Stomach (tissue), 9 donors: ENCODE results near the gene ITGB2. TPM values are rescaled to one million over a fixed set of nuclear protein-coding genes. Genes with fewer than 3 reads are reported as not detected.
A peak's percentile ranks its signal among the peaks of the same experiment; 100 is the strongest.

Experiments
- DNase-seq, 2 donors: peaks; one replicate each; pipeline versions ENCODE4 v3.0.0 to v3.0.0-alpha.2; 2013 to 2019
- H3K27ac ChIP-seq, 5 donors: fragments of 200-600 bp in 4 of 5; sonication (generic) in 4 of 5; one replicate each; pipeline ENCODE4 v1.5.1; 2013 to 2019; ENCODE audit warnings: mild to moderate bottlenecking in 1 of 5, moderate library complexity in 1 of 5
- H3K27me3 ChIP-seq, 3 donors: fragments of 200-600 bp; sonication (generic); one replicate each; pipeline ENCODE4 v1.5.1; 2017 to 2019; ENCODE audit warnings: mixed run types in 1 of 3
- H3K36me3 ChIP-seq, 4 donors: fragments of 200-600 bp; sonication (generic); 1 replicate in 3 of 4; 2 replicates in 1 of 4; pipeline ENCODE4 v1.5.1; 2016 to 2019
- H3K4me1 ChIP-seq, 4 donors: fragments of 200-600 bp; sonication (generic); one replicate each; pipeline ENCODE4 v1.5.1; 2016 to 2019
- H3K4me3 ChIP-seq, 4 donors: fragments of 200-600 bp; sonication (generic) in 3 of 4; one replicate each; pipeline ENCODE4 v1.5.1; 2016 to 2019; ENCODE audit warnings: mild to moderate bottlenecking in 1 of 4
- H3K9me3 ChIP-seq, 4 donors: fragments of 200-600 bp; sonication (generic); one replicate each; pipeline ENCODE4 v1.5.1; 2016 to 2019
- CTCF ChIP-seq, 7 experiments: fragments of 450-650 bp in 4 of 7; fragments of 200-600 bp in 3 of 7; sonication (generic) in 3 of 7; IDR thresholded peaks; one replicate each; pipeline ENCODE4 v1.5.1; 2016 to 2019; ENCODE audit warnings: antibody characterized with exemption in 7 of 7, control low read depth in 2 of 7, mild to moderate bottlenecking in 1 of 7
- EP300 ChIP-seq: sonication (generic); formaldehyde crosslinking; IDR thresholded peaks from one replicate; pipeline ENCODE4 v1.6.1; 2017; ENCODE audit warnings: antibody characterized with exemption
- POLR2A ChIP-seq, 4 donors: fragments of 450-650 bp; IDR thresholded peaks; one replicate each; pipeline ENCODE4 v1.6.1; 2016; ENCODE audit warnings: antibody characterized with exemption in 4 of 4, control low read depth in 2 of 4, mild to moderate bottlenecking in 1 of 4, moderate library complexity in 1 of 4
- POLR2AphosphoS5 ChIP-seq, 3 donors: sonication (generic); formaldehyde crosslinking; IDR thresholded peaks; one replicate each; pipeline ENCODE4 v1.6.1; 2016; ENCODE audit warnings: antibody characterized with exemption in 3 of 3
- WGBS, 5 donors: extraction: QIAGEN DNeasy Blood & Tissue Kit in 3 of 5; methylation state at CpG; one replicate each; pipeline versions ENCODE4 v1.1.5 to v1.1.7; 2013 to 2018; 5-methylcytosine and 5-hydroxymethylcytosine counted together
- intact Hi-C: fragments of 100-400 bp; cut with DNase I; formaldehyde crosslinking; loops from one replicate; pipeline ENCODE4 v1.15.1; 2023; ENCODE audit warnings: low total_unique reads
- polyA plus RNA-seq, 3 donors: library from polyadenylated mRNA; stranded (reverse); fragments of 200-250 nt; gene quantifications; one replicate each; pipeline ENCODE4 v1.2.3, GENCODE V29; 2013
- total RNA-seq, 5 donors: library from RNA; depleted of rRNA; stranded (reverse); fragments of >200 nt; gene quantifications; one replicate each; pipeline versions ENCODE4 v1.1.0 to v1.2.3, GENCODE V29; 2014 to 2016
- donor health status: healthy with polysubstance abuse.
- donor health status: Bipolar disorder and iron deficiency.
- donor health status: healthy.

The ITGB2 gene
- total and polyA plus RNA-seq, 8 donors: 3.5 to 72.2 (median 15.1) TPM

- no peaks in the 10 kb centered on the region for H3K9me3 ChIP-seq
- H3K4me1 ChIP-seq: peaks cover 11 to 60% (median 17%) of the 10 kb centered on the region in 4 donors
- DNase-seq: peak in 1 of 2 donors; percentile 41
- H3K4me3 ChIP-seq: no peak overlapping the region
- TF ChIP-seq POLR2AphosphoS5 (IDR thresholded peaks at IDR 0.05) (peak in 1 of 3 donors; percentile 16), EP300 (no peak)
- peaks cover 0 to 2% (median 0%) of the 10 kb centered on the region in 3 donors for H3K27me3 ChIP-seq
- intact Hi-C loops: no loop called here
- H3K27ac ChIP-seq: peak overlapping the region in 3 of 5 donors; percentile 8 to 63 (median 56)
- H3K36me3 ChIP-seq: no peaks in the 10 kb centered on the region
- WGBS, 5 donors: 58 to 64% (median 61%) methylated on average over 13 of the region's 13 CpGs
Observed at GRCh38 chr21:44878053-44878982, 42.4 kb downstream of the ITGB2 start.

- intact Hi-C loops: no loop called here
Observed at GRCh38 chr21:44876849-44877575, 43.7 kb downstream of the ITGB2 start.

GRCh38 chr21:44875316-44875700 lies 45.4 kb downstream of the ITGB2 start:
- H3K27ac ChIP-seq: peak overlapping the region; percentile 96 to 99 (median 97)
- H3K9me3 ChIP-seq: no peaks in the 10 kb centered on the region
- 14 to 26% (median 15%) methylated on average over 6 of the region's 6 CpGs for WGBS, 5 donors
- TF ChIP-seq POLR2AphosphoS5 (IDR thresholded peaks at IDR 0.05) (no peak), EP300 (no peak), CTCF (IDR thresholded peaks at IDR 0.05) (no peak), POLR2A (IDR thresholded peaks at IDR 0.05) (no peak)
- H3K4me1 ChIP-seq: peaks cover 31 to 58% (median 37%) of the 10 kb centered on the region in 4 donors
- peak in 1 of 2 donors; percentile 67 for DNase-seq
- intact Hi-C loops: no loop called here
- peak overlapping the region; percentile 91 to 98 (median 95) for H3K4me3 ChIP-seq
- H3K36me3 ChIP-seq: no peaks in the 10 kb centered on the region
- no peaks in the 10 kb centered on the region for H3K27me3 ChIP-seq

More at GRCh38 chr21:44876849-44877575, 43.7 kb downstream of the ITGB2 start:
- Histone ChIP-seq H3K27me3 (no peaks in the 10 kb centered on the region), H3K27ac (peak overlapping the region in 1 of 5 donors; percentile 63), H3K4me3 (no peak overlapping the region), H3K36me3 (no peaks in the 10 kb centered on the region), H3K4me1 (peaks cover 14 to 54% (median 23%) of the 10 kb centered on the region in 4 donors), H3K9me3 (no peaks in the 10 kb centered on the region)
- DNase-seq: no peak
- TF ChIP-seq POLR2AphosphoS5 (IDR thresholded peaks at IDR 0.05) (no peak), CTCF (IDR thresholded peaks at IDR 0.05) (no peak)
- WGBS, 5 donors: 90 to 95% (median 92%) methylated on average over 12 of the region's 12 CpGs

- H3K9me3 ChIP-seq: no peaks in the 10 kb centered on the region
- H3K4me1 ChIP-seq: peaks cover 37 to 60% (median 43%) of the 10 kb centered on the region in 4 donors
- no peaks in the 10 kb centered on the region for H3K27me3 ChIP-seq
- 1 to 5% (median 4%) methylated on average over 43 to 49 of the region's 49 CpGs for WGBS, 5 donors
- no peaks in the 10 kb centered on the region for H3K36me3 ChIP-seq
- DNase-seq: peak; percentile 66 to 73
- intact Hi-C loops: no loop called here
- no peak for TF ChIP-seq CTCF (IDR thresholded peaks at IDR 0.05)
- peak in 2 of 3 donors; percentile 34 to 62 for TF ChIP-seq POLR2AphosphoS5 (IDR thresholded peaks at IDR 0.05)
- H3K4me3 ChIP-seq: peak overlapping the region; percentile 91 to 98 (median 95)
- peak overlapping the region; percentile 96 to 99 (median 97) for H3K27ac ChIP-seq
Observed at GRCh38 chr21:44874497-44875315, 46.0 kb downstream of the ITGB2 start.
